HPDE6-E6E7 (cell line): ENCODE measurements around the gene RASA2.
"Not testable (repeated sequence)": the region's sequence is repeated elsewhere in the genome, so short reads cannot be mapped to it uniquely, and the experiment has no call there.

Experiments
- DNase-seq: peaks from one replicate; pipeline ENCODE4 v3.0.0; 2011; ENCODE audit warnings: missing footprints; ENCODE audit errors: extremely low spot score

RASA2 gene

DNA sequence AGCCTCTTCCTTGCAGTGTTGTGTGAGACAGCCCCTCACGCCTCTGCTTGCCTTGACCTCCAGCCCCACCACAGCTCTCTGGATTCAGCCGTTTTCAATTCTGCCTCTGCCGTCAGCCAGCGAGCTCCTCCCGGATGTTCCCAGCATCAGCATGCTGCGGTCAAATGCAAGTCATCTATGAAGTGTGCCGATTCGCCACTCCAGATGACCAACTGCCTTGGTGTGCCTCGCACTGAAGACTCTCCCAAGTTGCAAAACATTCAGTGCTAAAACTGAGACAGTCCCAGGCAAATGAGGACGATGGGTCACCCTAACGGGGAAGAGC is 30.6 kb upstream of the RASA2 start:
- no peak for DNase-seq

GRCh38 chr3:141457624-141458236 is 29.1 kb upstream of the RASA2 start:
- DNase-seq, result no peak

GRCh38 chr3:141459008-141459407 is 27.8 kb upstream of the RASA2 start:
- no peak for DNase-seq

- peak; percentile 81 for DNase-seq
Observed at GRCh38 chr3:141460097-141460704, 26.6 kb upstream of the RASA2 start.

- no peak for DNase-seq
Observed at GRCh38 chr3:141462176-141462859, 24.5 kb upstream of the RASA2 start.

DNA sequence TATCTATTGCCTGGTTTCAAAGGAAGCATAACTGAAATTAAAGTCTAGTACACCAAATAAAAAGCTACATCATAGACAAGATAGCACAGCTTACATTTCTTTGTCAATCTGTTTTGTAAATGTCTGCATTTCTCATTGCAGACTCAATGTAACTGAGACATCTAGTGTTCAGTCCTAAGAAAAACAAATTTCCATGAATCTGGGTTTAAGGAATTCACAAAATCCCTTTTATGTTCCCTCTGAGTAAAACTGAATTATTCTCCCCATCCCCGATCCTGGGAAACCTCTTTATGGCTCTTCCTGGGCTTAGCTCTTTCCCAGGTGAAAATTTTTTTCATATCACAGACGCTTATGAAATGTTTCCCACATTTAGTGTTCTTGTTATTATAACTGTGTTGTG is 21.6 kb upstream of the RASA2 start:
- DNase-seq, result no peak

DNA sequence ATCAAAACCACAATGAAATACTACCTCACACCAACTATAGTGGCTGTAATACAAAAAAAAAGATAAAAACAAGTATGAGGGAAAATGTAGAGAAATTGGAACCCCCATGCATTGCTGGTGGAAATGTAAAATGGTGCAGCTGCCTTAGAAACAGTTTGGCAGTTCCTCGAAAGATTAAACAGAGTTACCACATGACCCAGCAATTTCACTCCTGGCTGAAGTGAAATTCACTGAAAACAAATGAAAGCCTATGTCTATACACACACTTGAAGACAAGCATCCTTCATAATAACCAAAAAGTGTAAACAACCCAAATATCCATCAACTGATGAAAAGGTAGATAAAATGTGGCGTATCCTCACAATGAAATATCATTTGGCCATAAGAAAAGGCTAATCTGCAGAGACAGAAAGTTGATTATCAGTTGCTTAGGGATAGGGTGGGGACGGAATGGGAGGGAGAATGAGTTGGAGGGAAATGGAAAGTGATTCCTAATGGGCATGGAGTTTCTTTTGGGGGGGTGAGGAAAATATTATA is 20.1 kb upstream of the RASA2 start:
- DNase-seq, result no peak

DNA sequence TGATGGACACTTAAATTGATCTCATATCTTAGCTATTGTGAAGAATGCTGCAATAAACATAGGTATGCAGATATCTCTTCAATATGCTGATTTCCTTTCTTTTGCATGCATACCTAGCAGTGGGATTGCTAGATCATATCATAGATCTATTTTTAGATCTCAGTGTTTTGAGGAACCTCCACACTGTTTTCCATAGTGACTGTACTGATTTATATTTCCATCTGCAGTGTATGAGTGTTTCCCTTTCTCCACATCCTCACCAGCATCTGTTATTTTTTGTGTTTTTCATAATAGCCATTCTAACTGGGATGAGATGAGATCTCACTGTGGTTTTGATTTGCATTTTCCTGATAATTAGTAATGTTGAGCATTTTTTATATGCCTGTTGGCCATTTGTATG is 17.1 kb upstream of the RASA2 start:
- DNase-seq, result no peak

GRCh38 chr3:141471160-141471559 is 15.7 kb upstream of the RASA2 start:
- no peak for DNase-seq

GRCh38 chr3:141476033-141476432 is 10.8 kb upstream of the RASA2 start:
- DNase-seq, result no peak

DNA sequence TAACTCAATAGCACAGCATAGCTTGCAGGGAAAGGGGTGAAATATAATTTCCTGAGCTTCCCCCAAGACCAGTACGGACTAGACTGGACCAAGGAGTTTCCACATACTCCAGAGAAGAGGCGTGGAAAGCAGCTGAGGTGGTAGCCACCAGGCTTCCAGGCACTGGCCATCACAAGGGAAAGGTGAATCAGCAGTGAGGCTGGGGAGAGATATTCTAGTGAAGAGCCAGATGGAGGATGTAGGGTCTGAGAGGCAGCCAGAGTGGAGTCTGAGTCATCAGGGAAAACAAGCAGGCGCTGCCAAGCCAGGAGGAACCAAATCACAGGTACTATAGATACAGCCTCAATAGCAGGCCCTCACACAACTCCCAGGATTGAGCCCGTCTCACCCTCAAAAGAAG is 9.6 kb upstream of the RASA2 start:
- peak; percentile 86 for DNase-seq

- DNase-seq, result no peak
Observed at GRCh38 chr3:141478139-141478538, 8.7 kb upstream of the RASA2 start.

DNA sequence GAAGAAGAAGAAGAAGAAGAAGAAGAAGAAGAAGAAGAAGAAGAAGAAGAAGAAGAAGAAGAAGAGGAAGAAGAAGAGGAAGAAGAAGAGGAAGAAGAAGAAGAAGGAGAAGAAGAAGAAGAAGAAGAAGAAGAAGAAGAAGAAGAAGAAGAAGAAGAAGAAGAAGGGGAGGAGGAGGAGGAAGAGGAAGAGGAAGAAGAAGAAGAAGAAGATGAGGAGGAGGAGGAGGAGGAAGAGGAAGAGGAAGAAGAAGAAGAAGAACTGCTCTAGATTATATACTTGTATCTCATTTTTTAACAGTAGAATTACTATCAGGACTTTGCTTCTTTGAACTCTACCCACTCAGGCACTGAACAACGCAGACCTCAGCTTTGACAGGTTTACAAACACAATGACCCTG is 8.0 kb upstream of the RASA2 start:
- DNase-seq, result not testable (repeated sequence)

- peak; percentile 42 for DNase-seq
Observed at GRCh38 chr3:141482245-141482922, 4.4 kb upstream of the RASA2 start.

DNA sequence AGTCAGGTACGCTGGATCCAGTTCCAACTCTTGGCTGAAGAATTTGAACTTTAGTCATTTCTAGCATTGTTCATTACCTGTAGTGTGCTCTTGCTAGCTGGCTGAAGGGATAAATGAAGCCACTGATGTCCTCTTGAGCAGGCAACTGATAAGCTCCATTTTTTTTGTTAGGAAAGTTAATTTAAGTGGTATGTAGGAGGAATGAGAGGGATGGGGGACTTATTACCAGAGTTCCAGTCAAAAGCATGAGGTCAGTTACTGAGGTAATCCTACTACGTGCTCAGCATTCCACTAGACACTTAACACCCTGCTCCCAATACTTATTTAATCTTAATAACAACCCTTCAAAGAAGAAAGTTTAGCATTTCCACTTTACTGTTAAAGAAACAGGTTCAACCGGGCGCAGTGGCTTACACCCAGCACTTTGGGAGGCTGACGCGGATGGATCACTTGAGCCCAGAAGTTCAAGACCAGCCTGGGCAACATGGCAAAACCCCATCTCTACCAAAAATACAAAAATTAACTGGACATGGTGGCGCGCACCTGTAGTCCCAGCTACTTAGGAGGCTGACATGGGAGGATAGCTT is 2.0 kb upstream of the RASA2 start:
- no peak for DNase-seq

GRCh38 chr3:141485641-141486495 is 959 bp upstream of the RASA2 start:
- peak; percentile 80 for DNase-seq

DNA sequence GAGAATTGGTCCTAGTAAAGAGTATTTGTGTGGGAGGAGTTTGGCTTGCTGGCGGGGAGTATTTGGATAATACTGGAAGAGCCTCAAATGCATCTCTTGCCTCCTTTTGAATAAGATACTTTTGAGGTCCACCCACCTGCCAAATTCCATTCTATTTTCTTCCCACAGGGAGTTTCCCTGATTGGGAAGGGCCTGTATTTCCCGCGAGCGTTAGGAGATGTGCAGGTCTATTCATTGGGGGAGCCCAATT is 406 bp upstream of the RASA2 start:
- DNase-seq, result no peak

- DNase-seq, result peak; percentile 27
Observed at GRCh38 chr3:141487521-141488252, 860 bp downstream of the RASA2 start.

DNA sequence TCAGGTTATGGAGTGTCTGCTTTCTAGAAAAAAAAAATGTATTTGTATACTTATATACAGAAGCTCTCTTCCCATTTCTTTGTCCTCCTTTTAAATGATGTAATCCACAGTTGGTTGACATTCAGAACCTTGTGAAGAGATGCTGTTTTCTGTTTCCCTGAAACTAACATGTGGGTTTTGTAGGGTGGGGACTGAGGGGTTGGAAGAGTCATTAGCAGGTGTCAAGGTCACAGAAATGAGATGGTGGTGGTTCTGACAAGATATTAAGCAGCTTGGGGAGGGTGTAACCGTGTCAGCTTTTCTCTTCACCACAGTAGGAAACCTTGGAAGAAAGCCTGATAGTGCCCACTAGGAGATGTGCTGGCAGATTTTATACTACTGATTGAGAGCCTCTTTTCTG is 2.4 kb downstream of the RASA2 start:
- DNase-seq, result no peak

- DNase-seq, result no peak
Observed at GRCh38 chr3:141491081-141491480, 4.3 kb downstream of the RASA2 start.

- no peak for DNase-seq
Observed at GRCh38 chr3:141491929-141492328, 5.1 kb downstream of the RASA2 start.
